Psoas muscle (tissue), 8 donors: ENCODE results near the gene SURF2. TPM values are rescaled to one million over a fixed set of nuclear protein-coding genes. Genes with fewer than 3 reads are reported as not detected.
"Not testable (repeated sequence)": the region's sequence is repeated elsewhere in the genome, so short reads cannot be mapped to it uniquely, and the experiment has no call there.

Experiments used
- ATAC-seq, 4 donors: fragments of 200-7000 bp; cut with Tn5 transposase; one replicate each; pipeline ENCODE4 v1.9.1; 2020; ENCODE audit warnings: moderate library complexity in 3 of 4, mild to moderate bottlenecking in 2 of 4
- DNase-seq, 2 donors: peaks; one replicate each; pipeline ENCODE4 v3.0.0-alpha.2; 2020
- H3K27ac ChIP-seq: fragments of 200-600 bp; one replicate; pipeline ENCODE4 v1.8.0; 2022
- H3K27me3 ChIP-seq, 3 donors: fragments of 200-600 bp in 1 of 3; one replicate each; pipeline versions ENCODE4 v1.6.1 to v1.8.0; 2013 to 2022; ENCODE audit warnings: low read length in 2 of 3, mild to moderate bottlenecking in 2 of 3, moderate library complexity in 1 of 3; ENCODE audit not compliant: insufficient read depth in 3 of 3
- H3K36me3 ChIP-seq, 2 donors: fragments of 200-600 bp in 1 of 2; one replicate each; pipeline versions ENCODE4 v1.6.1 to v1.8.0; 2013 to 2022; ENCODE audit warnings: low read depth in 1 of 2, mild to moderate bottlenecking in 1 of 2, moderate library complexity in 1 of 2; ENCODE audit not compliant: insufficient read depth in 1 of 2
- H3K4me1 ChIP-seq: fragments of 200-600 bp; one replicate; pipeline ENCODE4 v1.8.0; 2022
- H3K4me3 ChIP-seq: fragments of 200-600 bp; one replicate; pipeline ENCODE4 v1.8.0; 2022; ENCODE audit warnings: mild to moderate bottlenecking
- H3K9me3 ChIP-seq: fragments of 200-600 bp; one replicate; pipeline ENCODE4 v1.8.0; 2022
- CTCF ChIP-seq: fragments of 200-600 bp; IDR thresholded peaks from one replicate; pipeline ENCODE4 v1.8.0; 2022; ENCODE audit warnings: antibody characterized with exemption
- WGBS, 3 donors: extraction: QIAGEN DNeasy Blood & Tissue Kit; methylation state at CpG; one replicate each; pipeline versions ENCODE4 v1.1.6 to v1.1.7; 2013; 5-methylcytosine and 5-hydroxymethylcytosine counted together
- intact Hi-C, 2 donors: fragments of 100-400 bp; cut with DNase I; formaldehyde crosslinking; loops; one replicate each; pipeline versions ENCODE4 v1.11.0 to v1.14.2; 2022
- polyA plus RNA-seq, 3 donors: library from polyadenylated mRNA; stranded (reverse); fragments of 200-250 nt; gene quantifications; one replicate each; pipeline ENCODE4 v1.2.3, GENCODE V29; 2013
- total RNA-seq, 4 donors: library from RNA; stranded (reverse); fragmentation: NEBNext Ultra II Directional in 2 of 4; extraction: Animal tissue kit (Norgen Biotek cat#: 25700) in 2 of 4; gene quantifications; one replicate each; pipeline versions ENCODE4 v1.2.1 to v1.2.4, GENCODE V29; 2021 to 2023
- donor health status: healthy with polysubstance abuse.
- donor health status: DM: no; HTN: no; CAD: no; lungs with moderate emphysema.
- donor health status: Bipolar disorder and iron deficiency.
- donor health status: healthy.
- donor health status: DM: yes; HTN: yes; CAD: no.
- donor health status: DM: no; HTN: no; CAD: no.
- donor health status: DM: no; HTN: no; CAD: no.
- donor health status: DM: yes; HTN: yes; CAD: no.

The SURF2 gene
- total and polyA plus RNA-seq, 7 donors = 10.9 to 50.6 (median 13.8) TPM

GRCh38 chr9:133334161-133334560, 22.2 kb upstream of the SURF2 start:
- intact Hi-C loops = loop anchor here (5.0 to 10.0 kb wide), 3 partner anchors 143 to 289 kb away; partner anchors contain the start of gene SLC2A6 (in 1 of the 2)
- ATAC-seq (no peak), DNase-seq (peak in 1 of 2 donors; percentile 43)
- Histone ChIP-seq H3K9me3 (no peaks in the 10 kb centered on the region), H3K36me3 (peaks cover 8 to 64% of the 10 kb centered on the region in 2 donors), H3K4me3 (no peak overlapping the region), H3K4me1 (peaks cover 16% of the 10 kb centered on the region), H3K27ac (no peak overlapping the region), H3K27me3 (no peaks in the 10 kb centered on the region)
- 88 to 94% (median 91%) methylated on average over 6 of the region's 6 CpGs for WGBS, 3 donors
- no peak for TF ChIP-seq CTCF

DNA sequence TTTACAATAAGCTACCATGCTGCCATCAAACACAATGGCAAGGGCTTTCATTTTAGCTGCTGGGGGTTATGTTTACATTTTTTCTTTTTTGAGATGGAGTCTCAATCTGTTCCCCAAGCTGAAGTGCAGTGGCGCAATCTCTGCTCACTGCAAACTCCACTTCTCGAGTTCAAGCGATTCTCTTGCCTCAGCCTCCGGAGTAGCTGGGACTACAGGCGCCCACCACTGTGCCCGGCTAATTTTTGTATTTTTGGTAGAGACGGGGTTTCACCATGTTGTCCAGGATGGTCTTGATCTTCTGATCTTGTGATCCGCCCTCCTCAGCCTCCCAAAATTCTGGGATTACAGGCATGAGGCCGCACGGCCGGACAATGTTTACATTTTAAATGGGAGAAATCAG, 21.5 kb upstream of the SURF2 start:
- intact Hi-C loops = loop anchor here (5.0 to 10.0 kb wide), 4 partner anchors 42 to 290 kb away; partner anchors contain the start of genes SLC2A6 (in 1 of the 2), STKLD1 (in 1 of the 2) and SURF4 (in 1 of the 2)
- H3K9me3 ChIP-seq, ATAC-seq, H3K27me3 ChIP-seq, H3K27ac ChIP-seq: not testable (repeated sequence)
- 81 to 85% (median 83%) methylated on average over 11 of the region's 11 CpGs for WGBS, 3 donors
- H3K4me3 ChIP-seq = peak overlapping the region; percentile 87
- peaks cover 11 to 66% of the 10 kb centered on the region in 2 donors for H3K36me3 ChIP-seq
- H3K4me1 ChIP-seq = peaks cover 23% of the 10 kb centered on the region
- peak in 1 of 2 donors; percentile 25 for DNase-seq

GRCh38 chr9:133335924-133336811, 20.2 kb upstream of the SURF2 start, which contains the start of gene SURF6:
TSS of gene SURF6 (minus strand) at chr9:133336188. CDS start at chr9:133336132, 56 bp downstream.
- TF ChIP-seq CTCF = no peak
- ATAC-seq = peak; percentile 96 to 97 (median 97)
- peak within 1 kb of the TSS; percentile 87 for H3K4me3 ChIP-seq
- WGBS, 3 donors = 2 to 3% (median 3%) methylated on average over 66 to 70 of the region's 70 CpGs
- intact Hi-C loops = loop anchor here (5.0 to 10.0 kb wide), 2 partner anchors 41 to 291 kb away; partner anchors contain the start of genes STKLD1 (in 1 of the 2) and SURF4 (in 1 of the 2)
- peaks cover 24% of the 10 kb centered on the region for H3K4me1 ChIP-seq
- H3K27ac ChIP-seq = peak within 1 kb of the TSS; percentile 88
- no peaks in the 10 kb centered on the region for H3K27me3 ChIP-seq
- peaks cover 15 to 66% of the 10 kb centered on the region in 2 donors for H3K36me3 ChIP-seq
- no peaks in the 10 kb centered on the region for H3K9me3 ChIP-seq
- peak; percentile 95 to 96 for DNase-seq

GRCh38 chr9:133339641-133340040, 16.7 kb upstream of the SURF2 start:
- Histone ChIP-seq H3K4me1 (peaks cover 21% of the 10 kb centered on the region), H3K9me3 (no peaks in the 10 kb centered on the region), H3K36me3 (peaks cover 13 to 66% of the 10 kb centered on the region in 2 donors), H3K27ac (peak overlapping the region; percentile 58), H3K27me3 (no peaks in the 10 kb centered on the region), H3K4me3 (no peak overlapping the region)
- intact Hi-C loops = loop anchor here (5.0 to 10.0 kb wide), 2 partner anchors 38 to 295 kb away; partner anchors contain the start of genes STKLD1 (in 1 of the 2) and SURF4 (in 1 of the 2)
- 63 to 87% (median 80%) methylated on average over 5 of the region's 5 CpGs for WGBS, 3 donors
- TF ChIP-seq CTCF = no peak
- ATAC-seq (no peak), DNase-seq (no peak)

GRCh38 chr9:133340256-133340655, 16.1 kb upstream of the SURF2 start:
- no peak for TF ChIP-seq CTCF
- ATAC-seq = no peak
- Histone ChIP-seq H3K27me3 (no peaks in the 10 kb centered on the region), H3K4me1 (peaks cover 15% of the 10 kb centered on the region), H3K27ac (no peak overlapping the region), H3K36me3 (peaks cover 13 to 68% of the 10 kb centered on the region in 2 donors), H3K9me3 (no peaks in the 10 kb centered on the region), H3K4me3 (no peak overlapping the region)
- 76 to 84% (median 83%) methylated on average over 3 of the region's 3 CpGs for WGBS, 3 donors
- intact Hi-C loops = no loop called here
- DNase-seq = no peak
